IMR-90 (cell line): ENCODE results near the gene SPTB. TPM values are rescaled to one million over a fixed set of nuclear protein-coding genes. Genes with fewer than 3 reads are reported as not detected.
"Not testable (repeated sequence)": the region's sequence is repeated elsewhere in the genome, so short reads cannot be mapped to it uniquely, and the experiment has no call there.

Experiments used
- ATAC-seq: fragments of 200-7000 bp; cut with Tn5 transposase; 2 replicates; pipeline ENCODE4 v1.9.1; 2020; ENCODE audit warnings: low read depth, mild to moderate bottlenecking, moderate library complexity
- BruUV-seq: library from RNA; stranded (reverse); fragments of 400-500 nt; replicated peaks from 2 replicates; lab custom pipeline; 2021; lab: Mats Ljungman, UMichigan
- CTCF ChIA-PET: fragments of 300-600 bp; formaldehyde crosslinking; extraction: SDS; loops from one replicate; lab custom pipeline; 2021; ENCODE audit warnings: antibody characterized with exemption; lab: Yijun Ruan, JAX
- POLR2A ChIA-PET: fragments of 300-600 bp; sonication (Branson Sonifier 250); formaldehyde crosslinking; loops from one replicate; lab custom pipeline; 2022; ENCODE audit warnings: antibody characterized with exemption; ENCODE audit not compliant: unreplicated experiment; lab: Charles Lee
- DNase-seq: peaks from one replicate; pipeline ENCODE4 v3.0.0; 2013
- H2AFZ ChIP-seq: replicated peaks from 2 replicates; pipeline ENCODE3; 2013; ENCODE audit warnings: low read length, mild to moderate bottlenecking; ENCODE audit not compliant: poor library complexity
- H2AK5ac ChIP-seq: 2 replicates; pipeline ENCODE4 v1.6.1; 2013; ENCODE audit warnings: low read depth, low read length, inconsistent platforms
- H2AK9ac ChIP-seq: replicated peaks from 2 replicates; pipeline ENCODE3; 2013; ENCODE audit warnings: mild to moderate bottlenecking, low read depth, low read length, moderate library complexity; ENCODE audit not compliant: poor library complexity
- H2BK120ac ChIP-seq: 2 replicates; pipeline ENCODE4 v1.6.1; 2013; ENCODE audit warnings: low read depth, low read length, inconsistent platforms
- H2BK15ac ChIP-seq: 3 replicates; pipeline ENCODE4 v1.6.1; 2013; ENCODE audit warnings: low read depth, low read length, inconsistent platforms
- H2BK20ac ChIP-seq: 2 replicates; pipeline ENCODE4 v1.6.1; 2013; ENCODE audit warnings: low read depth, mild to moderate bottlenecking, inconsistent platforms, low read length, moderate library complexity
- H2BK5ac ChIP-seq: 2 replicates; pipeline ENCODE4 v1.6.1; 2013; ENCODE audit warnings: mild to moderate bottlenecking, low read depth, low read length, inconsistent platforms; ENCODE audit not compliant: poor library complexity, severe bottlenecking
- H3K14ac ChIP-seq: replicated peaks from 2 replicates; pipeline ENCODE4 v1.6.1; 2013; ENCODE audit warnings: low read depth, low read length, inconsistent platforms
- H3K18ac ChIP-seq: 2 replicates; pipeline ENCODE4 v1.6.1; 2013; ENCODE audit warnings: low read depth, low read length, control low read depth
- H3K23ac ChIP-seq: 2 replicates; pipeline ENCODE4 v1.6.1; 2013; ENCODE audit warnings: low read depth, low read length, inconsistent platforms
- H3K27ac ChIP-seq: 2 replicates; pipeline ENCODE4 v1.5.1; 2013; ENCODE audit warnings: mild to moderate bottlenecking, control low read depth, low read length; ENCODE audit not compliant: insufficient read depth
- H3K27me3 ChIP-seq: 2 replicates; pipeline ENCODE4 v1.6.1; 2013; ENCODE audit warnings: low read length; ENCODE audit not compliant: control insufficient read depth, insufficient read depth
- H3K36me3 ChIP-seq: 2 replicates; pipeline ENCODE4 v1.6.1; 2013; ENCODE audit warnings: low read length, mixed read lengths; ENCODE audit not compliant: control insufficient read depth, insufficient read depth
- H3K4ac ChIP-seq: 2 replicates; pipeline ENCODE4 v1.6.1; 2013; ENCODE audit warnings: low read depth, low read length, inconsistent platforms
- H3K4me1 ChIP-seq: 2 replicates; pipeline ENCODE4 v1.6.1; 2013; ENCODE audit warnings: low read length, mixed read lengths; ENCODE audit not compliant: control insufficient read depth, insufficient read depth
- H3K4me2 ChIP-seq: 2 replicates; pipeline ENCODE4 v1.6.1; 2013; ENCODE audit warnings: low read depth, mild to moderate bottlenecking, control low read depth, low read length, moderate library complexity
- H3K4me3 ChIP-seq: 2 replicates; pipeline ENCODE4 v1.5.1; 2013; ENCODE audit warnings: low read depth, mild to moderate bottlenecking, control low read depth, low read length, moderate library complexity; ENCODE audit not compliant: insufficient read depth
- H3K56ac ChIP-seq: 2 replicates; pipeline ENCODE4 v1.6.1; 2013; ENCODE audit warnings: low read length, inconsistent platforms; ENCODE audit not compliant: insufficient read depth; ENCODE audit errors: extremely low read depth
- H3K79me1 ChIP-seq, 2 experiments: 2 replicates each; pipeline ENCODE4 v1.6.1; 2013; ENCODE audit warnings: low read length in 2 of 2, inconsistent platforms in 1 of 2, low read depth in 1 of 2
- H3K9ac ChIP-seq: 2 replicates; pipeline ENCODE4 v1.6.1; 2013; ENCODE audit warnings: low read depth, low read length, control low read depth
- H3K9me1 ChIP-seq: 2 replicates; pipeline ENCODE4 v1.6.1; 2013; ENCODE audit warnings: low read length, inconsistent platforms; ENCODE audit not compliant: insufficient read depth
- H3K9me3 ChIP-seq: 2 replicates; pipeline ENCODE4 v1.6.1; 2013; ENCODE audit warnings: low read length; ENCODE audit not compliant: control insufficient read depth, insufficient read depth
- H4K20me1 ChIP-seq: 2 replicates; pipeline ENCODE4 v1.6.1; 2013; ENCODE audit warnings: low read length, inconsistent platforms; ENCODE audit not compliant: insufficient read depth
- H4K5ac ChIP-seq: 2 replicates; pipeline ENCODE4 v1.6.1; 2013; ENCODE audit warnings: mild to moderate bottlenecking, low read depth, low read length, control low read depth
- H4K8ac ChIP-seq, 2 experiments: 2 replicates each; pipeline ENCODE4 v1.6.1; 2013; ENCODE audit warnings: low read depth in 2 of 2, low read length in 2 of 2, control low read depth in 1 of 2, inconsistent platforms in 1 of 2
- H4K91ac ChIP-seq: 2 replicates; pipeline ENCODE4 v1.6.1; 2013; ENCODE audit warnings: low read depth, low read length, inconsistent platforms; ENCODE audit not compliant: insufficient read depth
- FOS ChIP-seq: fragments of 150-350 bp; IDR thresholded peaks from 2 replicates; pipeline ENCODE4 v1.6.1; 2016; ENCODE audit warnings: low read depth, low read length
- WGBS, 2 experiments: methylation state at CpG; one replicate each; pipeline versions ENCODE4 v1.1.5 to v1.1.7; 2013; ENCODE audit warnings: missing lambda C conversion rate in 2 of 2; ENCODE audit not compliant: insufficient read length in 1 of 2; ENCODE audit errors: extremely low coverage in 2 of 2; 5-methylcytosine and 5-hydroxymethylcytosine counted together
- dilution Hi-C: fragments of 300-500 bp; cut with HindIII; formaldehyde crosslinking; loops from one replicate; pipeline ENCODE4 v1.14.3; 2018; ENCODE audit warnings: low sequenced_read_pairs; ENCODE audit not compliant: unreplicated experiment
- in situ Hi-C: fragments of 300-500 bp; cut with MboI; formaldehyde crosslinking; loops from 3 replicates; pipeline ENCODE4 v1.14.3; 2019; ENCODE audit warnings: low sequenced_read_pairs, inconsistent platforms, mixed read lengths
- intact Hi-C: fragments of 100-400 bp; cut with micrococcal nuclease; formaldehyde crosslinking; loops from 2 replicates; pipeline ENCODE4 v1.10.0; 2022
- polyA plus RNA-seq, 3 experiments: library from polyadenylated mRNA; depleted of rRNA; stranded (reverse); fragments of >200 nt; gene quantifications; 2 replicates each; pipeline ENCODE4 v1.2.3, GENCODE V29; 2012; ENCODE audit warnings: low replicate concordance in 1 of 3
- total RNA-seq: library from RNA; depleted of rRNA; stranded (reverse); fragments of >200 nt; gene quantifications from 2 replicates; pipeline ENCODE4 v1.2.3, GENCODE V29; 2012

The SPTB gene
- total and polyA plus RNA-seq, 2 of the 4 experiments (the other 2 are of a cell fraction): under 0.01 to 0.07 TPM

- H4K5ac ChIP-seq, H3K36me3 ChIP-seq, H3K9ac ChIP-seq, H3K27ac ChIP-seq, in situ Hi-C loops, H3K56ac ChIP-seq, H3K27me3 ChIP-seq, H3K79me1 ChIP-seq, dilution Hi-C loops, H3K4me3 ChIP-seq, BruUV-seq, intact Hi-C loops, H3K9me3 ChIP-seq, H3K4me2 ChIP-seq, H4K20me1 ChIP-seq, POLR2A ChIA-PET: not testable (repeated sequence)
- H3K14ac ChIP-seq: 0 out of 2 replicates have a peak overlapping the region, but pooled peaks have one; percentile 65
- peak overlapping the region; percentile 81 for H4K91ac ChIP-seq
- peak overlapping the region; percentile 53 to 72; a peak in 3 of 4 replicates for H4K8ac ChIP-seq
- peak overlapping the region; percentile 85 for H3K4ac ChIP-seq
- no CpG with 5 or more reads among the region's 3 CpGs for WGBS, 2 experiments
- H3K9me1 ChIP-seq: peaks cover 20% of the 10 kb centered on the region
- peak overlapping the region; percentile 70 for H2BK5ac ChIP-seq
- TF ChIP-seq FOS: peak; percentile 40; the same call in 1 of the 2 replicates
- DNase-seq: peak; percentile 63
- CTCF ChIA-PET: interaction anchor here (1.0 kb wide), 1 partner anchor 87 kb away, joined by 3 read pairs; no protein-coding TSS in a partner anchor
- peaks cover 18% of the 10 kb centered on the region for H3K4me1 ChIP-seq
- H3K18ac ChIP-seq: peak overlapping the region; percentile 74; the same call in 1 of the 2 replicates
- peak overlapping the region; percentile 53; the same call in 1 of the 2 replicates for H3K23ac ChIP-seq
- H2AK5ac ChIP-seq: peak overlapping the region; percentile 95
- H2BK20ac ChIP-seq: peak overlapping the region; percentile 58
- peak overlapping the region; percentile 86; the same call in 2 of the 3 replicates for H2BK15ac ChIP-seq
- peak overlapping the region; percentile 80 for H2AFZ ChIP-seq
- peak overlapping the region; percentile 82 for H2BK120ac ChIP-seq
- peak overlapping the region; percentile 65 for H2AK9ac ChIP-seq
- ATAC-seq: peak; percentile 30; the same call in 1 of the 2 replicates
Measured at GRCh38 chr14:64805646-64806045, 74.1 kb downstream of the SPTB start.
